Stimulated activated naive CD8-positive, alpha-beta T cell treated with anti-CD3 and anti-CD28 coated beads, Interleukin-15, Interleukin-2, amounts not matched to agents 100 U/mL and 50 U/mL, for 24 hours (primary cell): ENCODE results near the gene A3GALT2.
A peak's percentile ranks its signal among the peaks of the same experiment; 100 is the strongest.
"Not testable (repeated sequence)": the region's sequence is repeated elsewhere in the genome, so short reads cannot be mapped to it uniquely, and the experiment has no call there.

ENCODE experiments used
- ATAC-seq: fragments of 150-1000 bp; cut with Tn5 transposase; one replicate; pipeline ENCODE4 v1.10.0; 2021
- DNase-seq: peaks from one replicate; pipeline ENCODE4 v3.0.0; 2021

A3GALT2 gene

DNA sequence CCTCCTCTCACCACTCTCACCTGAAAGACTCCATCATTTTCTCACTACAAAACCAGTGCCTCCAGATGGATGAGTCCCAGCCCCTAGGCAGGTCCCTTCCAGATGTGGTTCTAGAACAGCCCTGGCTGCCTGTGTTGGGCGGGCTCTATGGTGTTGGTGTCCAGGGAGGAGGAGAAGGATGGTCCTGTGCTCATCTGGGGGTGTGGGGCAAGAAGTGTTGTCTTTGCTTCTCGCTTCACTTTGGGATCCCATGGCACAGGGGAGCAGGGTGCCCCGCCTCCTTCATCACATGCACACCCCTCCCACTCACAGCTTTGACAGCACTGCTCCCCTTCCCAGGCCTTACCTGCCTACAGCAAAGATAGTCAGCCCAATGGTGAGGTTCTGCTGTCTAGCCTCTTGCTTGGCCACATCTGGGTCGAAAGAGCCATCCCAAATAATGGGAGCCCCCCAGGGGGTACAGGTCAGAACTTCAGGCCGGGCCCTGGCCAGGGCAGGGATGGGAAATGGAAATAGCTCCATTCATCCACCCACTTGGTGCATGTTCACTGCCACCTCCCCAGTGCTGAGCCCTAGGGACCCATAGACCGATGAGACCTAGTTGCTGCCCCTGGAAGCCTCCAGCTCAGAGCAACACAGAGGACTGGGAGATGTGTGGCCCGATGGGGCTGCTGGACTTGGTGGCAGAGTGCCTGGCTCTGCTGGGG is 9.0 kb downstream of the A3GALT2 start:
- DNase-seq (no peak), ATAC-seq (no peak)

DNA sequence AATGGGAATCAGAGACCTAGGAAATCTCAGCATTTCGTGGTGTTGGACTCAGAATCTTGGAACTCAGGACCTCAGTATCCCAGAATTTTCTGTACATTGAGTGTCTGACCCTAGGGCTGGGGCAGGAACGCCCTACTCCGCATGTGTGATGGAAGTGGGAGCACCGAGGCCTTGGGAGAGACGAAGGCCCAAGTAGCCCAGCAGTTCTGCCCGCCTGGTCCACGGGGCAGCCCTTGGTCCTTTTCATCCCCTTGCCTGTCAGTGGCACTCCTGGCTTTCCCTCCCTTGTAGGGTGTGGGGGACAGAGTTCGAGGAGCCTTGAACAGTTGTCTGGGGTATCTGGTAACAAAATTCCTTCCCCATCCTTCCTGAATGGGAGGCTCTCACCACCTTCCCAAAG is 10.2 kb downstream of the A3GALT2 start:
- ATAC-seq (no peak), DNase-seq (no peak)

- ATAC-seq, DNase-seq: not testable (repeated sequence)
Observed at GRCh38 chr1:33309351-33309750, 11.5 kb downstream of the A3GALT2 start.

DNA sequence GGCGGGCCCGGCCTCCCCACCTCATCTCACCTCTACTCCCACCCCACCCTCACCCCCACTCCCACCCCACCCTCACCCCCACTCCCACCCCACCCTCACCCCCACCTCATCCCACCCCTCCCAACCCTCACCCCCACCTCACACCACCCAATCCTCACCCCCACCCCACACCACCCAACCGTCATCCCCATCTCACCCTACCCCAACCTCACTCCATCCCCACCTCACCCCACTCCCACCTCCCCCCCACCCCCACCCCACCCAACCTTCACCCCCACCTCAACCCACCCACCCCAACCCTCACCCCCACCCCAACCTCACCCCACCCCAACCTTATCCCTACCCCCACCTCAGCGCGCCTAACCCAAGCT is 13.4 kb downstream of the A3GALT2 start:
- DNase-seq (no peak), ATAC-seq (no peak)

- DNase-seq (no peak), ATAC-seq (no peak)
Observed at GRCh38 chr1:33306653-33307493, 14.0 kb downstream of the A3GALT2 start.

GRCh38 chr1:33305816-33306652 is 14.9 kb downstream of the A3GALT2 start:
- DNase-seq (no peak), ATAC-seq (no peak)

GRCh38 chr1:33305016-33305415 is 15.9 kb downstream of the A3GALT2 start:
- ATAC-seq (no peak), DNase-seq (no peak)

DNA sequence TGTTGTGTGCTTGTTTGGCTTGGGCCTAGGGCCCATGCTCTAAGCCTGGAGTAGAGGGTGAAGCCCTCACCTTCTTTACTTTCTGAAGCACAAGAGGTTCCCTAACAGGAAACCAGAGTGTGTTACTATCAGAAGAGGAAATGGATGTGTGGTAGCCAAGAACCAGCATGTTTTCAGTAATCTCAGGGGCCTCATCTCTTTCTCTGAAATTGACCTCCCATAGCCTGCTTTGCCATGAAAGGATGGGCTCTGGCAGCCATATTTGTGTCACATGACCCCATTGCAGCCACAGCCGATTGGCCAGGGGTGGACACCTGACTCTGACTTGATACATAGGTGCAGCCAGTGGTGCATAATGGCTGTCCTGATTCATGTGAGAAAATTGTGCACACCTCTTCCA is 18.6 kb downstream of the A3GALT2 start:
- DNase-seq (peak; percentile 16), ATAC-seq (no peak)

DNA sequence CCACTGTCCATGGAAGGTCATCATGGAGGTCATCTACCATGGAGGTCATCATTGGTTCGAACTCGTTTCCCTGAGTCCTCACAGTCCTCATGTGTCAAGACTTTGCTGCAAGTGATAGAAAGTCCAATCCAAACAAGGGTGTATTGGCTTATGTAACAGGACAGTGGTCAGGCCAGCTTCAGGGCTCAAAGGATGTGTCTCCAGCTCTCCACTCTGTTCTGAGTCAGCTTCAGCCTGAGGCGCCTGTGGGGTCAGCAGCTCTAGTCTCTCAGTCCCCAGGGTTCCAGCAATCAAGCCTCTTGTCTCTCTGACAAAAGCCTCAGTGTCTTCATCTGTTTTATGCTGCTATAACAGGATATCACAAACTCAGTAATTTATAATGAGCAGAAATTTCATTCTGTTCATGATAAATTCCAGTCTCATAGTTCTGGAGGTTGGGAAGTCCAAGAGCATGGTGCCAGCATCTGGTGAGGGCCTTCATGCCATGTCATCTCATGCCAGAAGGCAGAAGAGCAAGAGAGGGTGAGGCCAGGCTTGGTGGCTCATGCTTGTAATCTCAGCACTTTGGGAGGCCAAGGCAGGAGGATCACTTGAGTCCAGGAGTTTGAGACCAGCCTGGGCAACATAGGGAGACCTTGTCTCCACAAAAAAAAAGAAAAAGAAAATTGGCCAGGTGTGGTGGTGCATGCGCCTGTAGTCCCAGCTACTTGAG is 19.5 kb downstream of the A3GALT2 start:
- DNase-seq (no peak), ATAC-seq (no peak)

GRCh38 chr1:33300673-33301072 is 20.2 kb downstream of the A3GALT2 start:
- ATAC-seq, result no peak
- DNase-seq, result no peak

- ATAC-seq (no peak), DNase-seq (no peak)
Observed at GRCh38 chr1:33299461-33300155, 21.3 kb downstream of the A3GALT2 start.

- peak; percentile 76 for DNase-seq
- peak; percentile 76 for ATAC-seq
Observed at GRCh38 chr1:33298623-33299277, 22.1 kb downstream of the A3GALT2 start.

DNA sequence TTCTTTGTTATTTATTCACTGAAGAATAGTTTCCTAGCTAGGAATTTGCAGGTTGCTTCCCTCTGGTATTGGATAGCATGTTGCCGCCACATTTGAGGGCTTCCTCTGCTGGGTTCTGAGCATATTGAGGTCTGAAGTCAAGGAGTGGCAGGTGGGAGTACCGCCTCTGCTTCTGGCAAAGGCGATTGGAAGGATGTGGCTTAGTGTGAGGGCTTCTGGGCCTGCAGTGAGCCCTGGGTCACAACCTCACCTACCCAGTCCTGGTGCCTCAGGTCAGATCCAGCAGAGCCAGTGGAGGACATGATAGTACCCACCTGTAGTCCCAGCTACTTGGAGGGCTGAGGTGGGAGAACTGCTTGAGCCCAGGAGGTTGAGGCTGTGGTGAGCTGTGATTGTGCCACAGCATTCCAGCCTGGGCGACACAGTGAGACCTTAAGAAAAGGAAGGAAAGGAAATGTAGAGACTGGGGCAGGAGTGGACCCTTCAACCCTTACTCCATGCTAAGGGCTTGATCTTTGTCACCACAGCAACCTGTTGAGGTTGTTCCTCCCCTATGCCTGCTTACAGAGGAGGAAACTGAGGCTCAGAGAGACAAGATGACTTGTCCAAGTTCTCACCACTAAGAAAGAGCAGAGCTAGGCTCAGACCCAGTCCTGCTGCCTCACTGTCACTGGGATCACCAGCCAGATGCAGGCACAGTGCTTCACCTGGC is 22.8 kb downstream of the A3GALT2 start:
- no peak for ATAC-seq
- no peak for DNase-seq

DNA sequence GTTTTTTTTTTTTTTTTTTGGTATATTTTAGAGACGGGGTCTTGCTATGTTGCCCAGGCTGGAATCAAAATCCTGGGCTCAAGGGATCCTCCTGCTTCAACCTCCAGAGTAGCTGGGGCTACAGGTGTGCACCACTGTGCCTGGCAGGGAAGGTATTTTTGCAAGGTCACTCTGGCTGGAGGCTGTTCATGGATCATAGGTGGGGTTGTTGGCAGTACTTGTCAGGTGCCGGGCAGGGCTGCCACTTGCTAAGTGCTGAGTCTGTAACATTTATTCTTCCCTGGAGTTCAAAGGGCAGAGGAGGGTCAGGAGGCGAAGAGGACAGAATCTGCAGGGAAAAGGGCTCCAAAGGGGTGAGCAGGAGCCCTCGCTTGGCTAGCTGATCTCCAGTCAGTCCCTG is 24.1 kb downstream of the A3GALT2 start:
- DNase-seq, result no peak
- no peak for ATAC-seq

DNA sequence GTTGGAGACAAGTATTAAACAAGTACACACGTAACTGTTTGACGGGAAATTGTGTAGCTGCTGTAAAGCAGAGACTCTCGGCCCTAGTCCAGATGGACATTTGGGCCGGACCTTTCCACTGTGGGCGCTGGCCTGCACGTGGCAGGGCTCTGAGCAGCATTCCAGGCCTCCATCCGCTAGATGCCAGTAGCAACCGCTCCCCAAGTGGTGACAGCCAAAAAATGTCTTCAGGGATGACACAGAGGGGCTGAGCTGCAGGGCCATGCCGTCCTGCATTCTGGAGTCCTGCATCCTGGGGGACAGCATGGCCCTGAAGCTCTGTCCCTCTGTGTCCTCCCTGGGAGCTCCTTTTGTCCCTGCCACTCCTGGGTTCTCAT is 24.8 kb downstream of the A3GALT2 start:
- ATAC-seq, result no peak
- no peak for DNase-seq

DNA sequence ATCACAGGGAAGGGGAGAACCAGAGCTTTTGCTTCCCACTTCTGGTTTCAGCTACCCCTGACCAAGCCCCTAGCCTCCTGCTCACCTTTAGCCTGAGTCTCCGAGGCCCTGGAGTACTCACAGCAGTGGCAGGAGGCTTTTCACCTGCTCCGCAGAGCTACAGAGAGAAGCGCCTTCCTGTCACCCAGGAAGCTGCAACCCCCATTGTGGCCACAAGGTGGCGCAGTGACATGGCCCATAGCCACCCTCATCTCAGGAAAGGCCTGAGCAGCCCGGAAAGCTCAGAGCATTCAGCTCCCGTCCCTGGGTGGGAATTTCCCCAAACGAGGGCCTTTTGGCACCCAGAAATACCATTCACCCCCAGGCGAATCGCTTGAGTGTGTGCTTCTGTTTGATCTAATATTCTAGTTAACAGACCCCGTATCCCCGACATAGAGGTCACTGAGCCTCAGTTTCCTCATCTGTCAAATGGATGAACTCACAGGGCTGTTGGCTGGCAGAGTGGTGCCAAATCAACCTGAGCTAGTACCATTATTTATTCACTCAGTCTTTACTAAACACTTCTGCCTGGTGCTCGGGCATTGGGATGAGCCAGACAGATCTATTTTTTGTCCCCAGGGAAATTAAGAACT is 25.3 kb downstream of the A3GALT2 start:
- ATAC-seq (peak; percentile 88), DNase-seq (peak; percentile 90)

DNA sequence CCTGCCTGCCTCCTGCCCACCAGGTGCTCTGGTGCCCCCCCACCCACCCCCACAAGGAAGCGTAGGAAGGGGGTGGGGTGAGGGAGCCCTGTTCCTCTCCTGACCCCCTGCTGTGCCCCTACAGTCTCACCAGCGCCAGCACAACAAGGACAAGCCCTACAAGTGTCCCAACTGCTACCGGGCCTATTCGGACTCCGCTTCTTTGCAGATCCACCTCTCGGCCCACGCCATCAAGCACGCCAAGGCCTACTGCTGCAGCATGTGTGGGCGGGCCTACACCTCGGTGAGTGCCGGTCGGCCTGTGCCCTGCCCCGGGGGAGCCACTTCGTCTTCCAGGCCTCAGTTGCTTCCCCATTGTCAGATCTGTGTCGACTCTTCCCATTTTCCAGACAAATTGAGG is 25.9 kb downstream of the A3GALT2 start:
- DNase-seq (no peak), ATAC-seq (no peak)

GRCh38 chr1:33294071-33295010 is 26.6 kb downstream of the A3GALT2 start:
- no peak for ATAC-seq
- no peak for DNase-seq
